ENCODE data around the gene NDUFA7. TPM values are rescaled to one million over a fixed set of nuclear protein-coding genes. Genes with fewer than 3 reads are reported as not detected.
"Not testable (repeated sequence)": the region's sequence is repeated elsewhere in the genome, so short reads cannot be mapped to it uniquely, and the experiment has no call there.

Gene NDUFA7
- total and polyA plus RNA-seq, 4 donors: 22.3 to 92.6 (median 58.3) TPM

DNA sequence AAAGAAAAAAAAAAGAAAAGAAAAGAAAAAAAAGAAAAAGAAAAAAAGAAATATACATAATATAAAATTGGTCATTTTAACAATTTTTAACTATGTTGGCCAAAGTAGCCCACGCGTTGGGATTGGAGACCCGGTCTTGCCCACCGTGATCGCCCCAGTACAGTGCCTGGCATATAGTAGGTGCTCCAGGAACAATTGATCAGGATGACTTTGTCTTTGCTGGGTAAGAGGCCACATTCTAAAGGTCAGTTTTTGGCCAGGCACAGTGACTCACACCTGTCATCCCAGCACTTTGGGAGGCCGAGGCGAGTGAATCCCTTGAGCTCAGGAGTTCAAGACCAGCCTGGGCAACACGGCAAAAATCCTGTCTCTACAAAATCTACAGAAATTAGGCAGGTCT, 39.0 kb upstream of the NDUFA7 start:
- Histone ChIP-seq H3K27ac (ENCODE audit: low read depth, low read length) (no peak overlapping the region), H3K9me3 (ENCODE audit: control insufficient read depth, insufficient read depth, low read length) (no peaks in the 10 kb centered on the region), H3K4me1 (ENCODE audit: control insufficient read depth, insufficient read depth, low read length) (peaks cover 31% of the 10 kb centered on the region), H3K27me3 (ENCODE audit: control insufficient read depth, insufficient read depth, low read length) (peaks cover 17% of the 10 kb centered on the region), H3K36me3 (ENCODE audit: control insufficient read depth, insufficient read depth, low read length) (no peaks in the 10 kb centered on the region), H3K4me3 (ENCODE audit: low read depth, low read length) (no peak overlapping the region)
- 85% methylated on average over 8 of the region's 8 CpGs for WGBS (ENCODE audit: insufficient coverage)
- DNase-seq (ENCODE audit: low read depth in 4 of 6, low spot score in 6 of 6): no peak

DNA sequence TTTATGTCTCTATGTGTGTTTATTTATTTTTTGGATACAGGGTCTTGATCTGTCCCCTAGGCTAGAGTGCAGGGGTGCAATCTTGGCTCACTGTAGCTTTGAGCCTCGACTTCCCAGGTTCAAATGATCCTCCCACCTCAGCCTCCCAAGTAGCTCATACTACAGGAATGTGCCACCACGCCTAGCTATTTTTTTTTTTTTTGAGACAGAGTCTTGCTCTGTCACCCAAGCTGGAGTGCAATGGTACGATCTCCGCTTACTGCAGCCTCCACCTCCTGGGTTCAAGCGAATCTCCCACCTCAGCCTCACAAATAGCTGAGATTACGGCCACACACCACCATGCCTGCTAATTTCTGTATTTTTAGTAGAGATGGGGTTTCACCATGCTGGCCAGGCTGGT, 37.8 kb upstream of the NDUFA7 start:
- no peaks in the 10 kb centered on the region for H3K36me3 ChIP-seq (ENCODE audit: control insufficient read depth, insufficient read depth, low read length)
- DNase-seq (ENCODE audit: low read depth in 4 of 6, low spot score in 6 of 6): no peak
- no peak overlapping the region for H3K27ac ChIP-seq (ENCODE audit: low read depth, low read length)
- H3K27me3 ChIP-seq (ENCODE audit: control insufficient read depth, insufficient read depth, low read length): peaks cover 9% of the 10 kb centered on the region
- WGBS (ENCODE audit: insufficient coverage): 79% methylated on average over 3 of the region's 6 CpGs
- no peak overlapping the region for H3K4me3 ChIP-seq (ENCODE audit: low read depth, low read length)
- peaks cover 25% of the 10 kb centered on the region for H3K4me1 ChIP-seq (ENCODE audit: control insufficient read depth, insufficient read depth, low read length)
- H3K9me3 ChIP-seq (ENCODE audit: control insufficient read depth, insufficient read depth, low read length): no peaks in the 10 kb centered on the region

DNA sequence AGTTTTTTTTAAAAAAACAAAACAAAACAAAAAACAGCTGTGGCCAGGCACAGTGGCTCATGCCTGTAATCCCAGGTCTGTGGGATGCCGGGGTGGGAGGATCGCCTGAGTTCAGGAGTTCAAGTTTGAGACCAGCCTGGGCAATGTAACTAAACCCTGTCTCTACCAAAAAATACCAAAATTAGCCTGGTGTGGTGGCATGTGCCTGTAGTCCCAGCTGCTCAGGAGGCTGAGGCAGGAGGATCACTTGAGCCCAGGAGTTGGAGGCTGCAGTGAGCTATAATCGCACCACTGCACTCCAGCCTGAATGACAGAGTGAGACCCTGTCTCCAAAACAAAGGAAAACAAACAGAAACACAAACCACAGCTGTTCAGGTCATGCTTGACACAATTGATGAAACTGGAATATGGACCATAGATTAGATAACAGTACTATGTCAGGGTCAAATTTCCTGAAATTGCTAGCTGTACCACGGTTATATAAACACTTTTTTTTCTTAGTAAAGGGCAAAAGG, 35.9 kb upstream of the NDUFA7 start:
- Histone ChIP-seq H3K27me3 (ENCODE audit: control insufficient read depth, insufficient read depth, low read length) (no peaks in the 10 kb centered on the region), H3K9me3 (ENCODE audit: control insufficient read depth, insufficient read depth, low read length) (no peaks in the 10 kb centered on the region), H3K4me3 (ENCODE audit: low read depth, low read length) (no peak overlapping the region), H3K27ac (ENCODE audit: low read depth, low read length) (no peak overlapping the region), H3K4me1 (ENCODE audit: control insufficient read depth, insufficient read depth, low read length) (peaks cover 25% of the 10 kb centered on the region), H3K36me3 (ENCODE audit: control insufficient read depth, insufficient read depth, low read length) (no peaks in the 10 kb centered on the region)
- DNase-seq (ENCODE audit: low read depth in 4 of 6, low spot score in 6 of 6): no peak
- 100% methylated on average over 2 of the region's 4 CpGs for WGBS (ENCODE audit: insufficient coverage)

DNA sequence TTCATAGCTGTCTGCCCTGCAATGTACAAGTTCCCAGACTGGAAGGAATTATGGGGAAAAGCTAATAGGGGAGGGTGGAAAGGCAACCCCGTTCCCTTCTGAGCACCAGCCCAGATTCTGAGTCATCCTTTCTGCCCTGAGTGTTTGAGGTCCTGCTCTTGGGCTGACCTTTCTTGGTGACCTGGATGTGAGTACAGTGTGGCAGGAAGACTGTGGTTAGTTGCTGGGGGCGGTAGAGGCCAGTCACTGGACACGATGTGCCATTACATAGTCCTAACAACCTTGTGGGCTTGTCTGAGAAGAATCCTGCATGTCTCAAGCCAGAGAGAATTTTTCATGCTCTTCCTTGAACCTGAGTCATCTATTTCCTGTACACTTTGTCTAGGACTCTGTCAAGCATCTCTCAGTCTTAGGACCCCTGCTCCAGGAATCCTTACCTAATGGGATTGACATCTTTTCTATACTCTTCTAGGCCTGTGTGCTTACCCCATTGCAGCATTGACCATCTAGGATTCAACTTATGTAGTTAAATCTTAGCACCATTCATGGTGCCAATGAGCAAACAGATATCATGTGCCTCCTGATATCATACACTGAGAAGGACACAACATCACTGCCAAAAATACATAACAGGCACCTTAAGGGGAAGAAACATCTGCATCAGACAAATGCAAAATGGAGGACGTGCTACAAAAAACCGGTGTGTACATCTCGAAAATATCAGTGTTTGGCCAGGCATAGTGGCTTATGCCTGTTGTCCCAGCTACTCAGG, 34.6 kb upstream of the NDUFA7 start:
- H3K4me3 ChIP-seq (ENCODE audit: low read depth, low read length): no peak overlapping the region
- DNase-seq (ENCODE audit: low read depth in 4 of 6, low spot score in 6 of 6): no peak
- 91% methylated on average over 6 of the region's 6 CpGs for WGBS (ENCODE audit: insufficient coverage)
- H3K36me3 ChIP-seq (ENCODE audit: control insufficient read depth, insufficient read depth, low read length): no peaks in the 10 kb centered on the region
- H3K27me3 ChIP-seq (ENCODE audit: control insufficient read depth, insufficient read depth, low read length): no peaks in the 10 kb centered on the region
- no peaks in the 10 kb centered on the region for H3K9me3 ChIP-seq (ENCODE audit: control insufficient read depth, insufficient read depth, low read length)
- H3K4me1 ChIP-seq (ENCODE audit: control insufficient read depth, insufficient read depth, low read length): peaks cover 25% of the 10 kb centered on the region
- no peak overlapping the region for H3K27ac ChIP-seq (ENCODE audit: low read depth, low read length)

DNA sequence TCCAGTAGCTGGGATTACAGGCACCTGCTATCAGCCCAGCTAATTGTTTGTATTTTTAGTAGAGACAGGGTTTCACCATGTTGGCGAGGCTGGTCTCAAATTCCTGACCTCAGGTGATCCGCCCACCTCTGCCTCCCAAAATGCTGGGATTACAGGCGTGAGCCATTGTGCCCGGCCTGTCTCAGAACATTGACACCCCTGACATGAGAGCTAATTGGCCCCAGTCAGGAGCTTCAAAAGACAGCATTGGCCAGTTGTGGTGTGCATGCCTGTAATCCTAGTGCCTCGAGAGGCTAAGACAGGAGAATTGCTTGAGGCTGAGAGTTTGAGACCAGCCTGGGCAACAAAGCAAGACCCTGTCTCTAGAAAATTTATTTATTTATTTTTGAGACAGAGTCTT, 31.7 kb upstream of the NDUFA7 start:
- H3K9me3 ChIP-seq (ENCODE audit: control insufficient read depth, insufficient read depth, low read length); H3K27ac ChIP-seq (ENCODE audit: low read depth, low read length); DNase-seq (ENCODE audit: low read depth in 4 of 6, low spot score in 6 of 6); H3K36me3 ChIP-seq (ENCODE audit: control insufficient read depth, insufficient read depth, low read length); H3K4me3 ChIP-seq (ENCODE audit: low read depth, low read length); H3K27me3 ChIP-seq (ENCODE audit: control insufficient read depth, insufficient read depth, low read length): not testable (repeated sequence)
- WGBS (ENCODE audit: insufficient coverage): 44% methylated on average over 5 of the region's 5 CpGs
- H3K4me1 ChIP-seq (ENCODE audit: control insufficient read depth, insufficient read depth, low read length): peaks cover 25% of the 10 kb centered on the region

DNA sequence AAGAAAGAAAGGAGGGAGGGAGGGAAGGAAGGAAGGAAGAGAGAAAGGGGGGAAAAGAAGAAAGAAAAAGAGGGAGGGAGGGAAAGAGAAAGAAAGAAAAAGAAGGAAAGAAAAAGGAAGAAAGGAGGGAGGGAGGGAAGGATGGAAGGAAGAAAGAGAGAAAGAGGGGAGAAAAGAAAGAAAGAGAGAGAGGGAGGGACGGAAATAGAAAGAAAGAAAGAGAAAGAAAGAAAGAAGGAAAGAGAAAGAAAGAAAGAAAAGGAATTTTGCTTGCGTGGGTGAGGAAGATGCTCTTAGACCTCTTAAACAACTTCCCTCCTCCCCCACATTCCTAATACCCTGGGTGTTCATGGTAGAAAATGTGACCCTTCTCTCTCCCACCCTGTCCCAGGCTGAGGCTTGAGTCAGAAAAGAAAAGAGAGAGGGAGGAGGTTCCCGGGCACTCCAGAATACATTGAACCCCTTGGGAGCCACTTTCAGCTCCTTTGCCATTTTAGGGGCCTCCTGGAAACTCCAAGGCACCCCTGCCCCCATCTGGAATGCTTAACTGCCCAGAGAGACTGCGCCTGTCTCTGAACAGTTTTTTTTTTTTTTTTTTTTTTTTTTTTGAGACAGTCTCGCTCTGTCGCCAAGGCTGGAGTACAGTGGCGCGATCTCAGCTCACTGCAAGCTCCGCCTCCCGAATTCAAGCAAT, 31.1 kb upstream of the NDUFA7 start:
- no peaks in the 10 kb centered on the region for H3K9me3 ChIP-seq (ENCODE audit: control insufficient read depth, insufficient read depth, low read length)
- no peak overlapping the region for H3K4me3 ChIP-seq (ENCODE audit: low read depth, low read length)
- peaks cover 25% of the 10 kb centered on the region for H3K4me1 ChIP-seq (ENCODE audit: control insufficient read depth, insufficient read depth, low read length)
- H3K27ac ChIP-seq (ENCODE audit: low read depth, low read length): peak overlapping the region; percentile 65
- no peaks in the 10 kb centered on the region for H3K27me3 ChIP-seq (ENCODE audit: control insufficient read depth, insufficient read depth, low read length)
- 40% methylated on average over 1 of the region's 10 CpGs for WGBS (ENCODE audit: insufficient coverage)
- no peaks in the 10 kb centered on the region for H3K36me3 ChIP-seq (ENCODE audit: control insufficient read depth, insufficient read depth, low read length)
- peak in 2 of 6 donors; percentile 36 to 51 for DNase-seq (ENCODE audit: low read depth in 4 of 6, low spot score in 6 of 6)

DNA sequence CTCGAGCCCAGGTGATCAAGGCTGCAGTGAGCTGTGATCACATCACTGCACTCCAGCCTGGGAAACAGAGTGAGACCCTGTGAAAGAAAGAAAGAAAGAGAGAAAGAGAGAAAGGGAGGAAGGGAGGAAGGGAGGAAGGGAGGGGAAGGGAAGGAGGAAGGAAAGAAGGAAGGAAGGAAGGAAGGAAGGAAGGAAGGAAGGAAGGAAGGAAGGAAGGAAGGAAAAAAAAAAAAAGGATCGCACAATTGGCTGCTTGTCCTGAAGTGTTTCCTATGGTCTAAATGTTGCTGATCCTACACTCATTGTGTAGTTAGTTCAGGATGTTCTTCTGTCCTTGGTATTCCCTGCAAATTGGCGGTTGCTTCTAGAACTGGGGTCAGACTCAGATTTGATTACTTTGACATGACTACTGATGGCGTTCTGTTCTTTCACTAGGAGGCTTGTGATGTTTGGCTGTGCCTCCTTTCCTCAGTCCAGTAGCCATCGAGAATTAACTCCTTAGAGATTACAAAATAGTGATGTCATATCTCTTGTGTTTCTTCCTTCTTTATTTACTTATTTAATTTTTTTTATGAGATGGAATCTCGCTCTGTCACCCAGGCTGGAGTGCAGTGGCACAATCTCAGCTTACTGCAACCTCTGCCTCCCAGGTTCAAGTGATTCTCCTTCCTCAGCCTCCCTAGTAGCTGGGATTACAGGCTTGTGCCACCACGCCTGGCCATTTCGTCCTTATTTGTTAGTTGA, 28.6 kb upstream of the NDUFA7 start:
- H3K36me3 ChIP-seq (ENCODE audit: control insufficient read depth, insufficient read depth, low read length); H3K27me3 ChIP-seq (ENCODE audit: control insufficient read depth, insufficient read depth, low read length); H3K9me3 ChIP-seq (ENCODE audit: control insufficient read depth, insufficient read depth, low read length); H3K4me3 ChIP-seq (ENCODE audit: low read depth, low read length); H3K27ac ChIP-seq (ENCODE audit: low read depth, low read length); DNase-seq (ENCODE audit: low read depth in 4 of 6, low spot score in 6 of 6): not testable (repeated sequence)
- 71% methylated on average over 4 of the region's 8 CpGs for WGBS (ENCODE audit: insufficient coverage)
- H3K4me1 ChIP-seq (ENCODE audit: control insufficient read depth, insufficient read depth, low read length): peaks cover 25% of the 10 kb centered on the region

DNA sequence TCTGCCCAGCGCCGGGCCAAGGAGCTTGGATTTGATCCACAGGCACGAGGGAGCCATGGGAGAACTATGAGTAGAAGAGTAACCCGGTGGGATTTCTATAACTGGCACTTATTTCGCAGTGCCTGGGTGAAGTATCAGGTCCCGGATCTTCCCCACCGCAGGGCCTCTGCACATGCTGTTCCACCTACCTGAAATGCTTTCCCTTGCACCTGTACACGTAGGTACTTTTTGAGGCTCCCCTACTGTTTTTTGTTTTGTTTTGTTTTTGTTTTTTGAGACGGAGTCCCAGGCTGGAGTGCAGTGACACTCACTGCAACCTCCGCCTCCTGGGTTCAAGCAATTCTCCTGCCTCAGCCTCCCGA, 22.3 kb upstream of the NDUFA7 start:
- WGBS (ENCODE audit: insufficient coverage): 4% methylated on average over 4 of the region's 11 CpGs
- H3K9me3 ChIP-seq (ENCODE audit: control insufficient read depth, insufficient read depth, low read length): no peaks in the 10 kb centered on the region
- no peaks in the 10 kb centered on the region for H3K36me3 ChIP-seq (ENCODE audit: control insufficient read depth, insufficient read depth, low read length)
- no peak overlapping the region for H3K27ac ChIP-seq (ENCODE audit: low read depth, low read length)
- H3K4me3 ChIP-seq (ENCODE audit: low read depth, low read length): peak overlapping the region; percentile 55
- H3K27me3 ChIP-seq (ENCODE audit: control insufficient read depth, insufficient read depth, low read length): peaks cover 25% of the 10 kb centered on the region
- H3K4me1 ChIP-seq (ENCODE audit: control insufficient read depth, insufficient read depth, low read length): peaks cover 14% of the 10 kb centered on the region
- DNase-seq (ENCODE audit: low read depth in 4 of 6, low spot score in 6 of 6): no peak

DNA sequence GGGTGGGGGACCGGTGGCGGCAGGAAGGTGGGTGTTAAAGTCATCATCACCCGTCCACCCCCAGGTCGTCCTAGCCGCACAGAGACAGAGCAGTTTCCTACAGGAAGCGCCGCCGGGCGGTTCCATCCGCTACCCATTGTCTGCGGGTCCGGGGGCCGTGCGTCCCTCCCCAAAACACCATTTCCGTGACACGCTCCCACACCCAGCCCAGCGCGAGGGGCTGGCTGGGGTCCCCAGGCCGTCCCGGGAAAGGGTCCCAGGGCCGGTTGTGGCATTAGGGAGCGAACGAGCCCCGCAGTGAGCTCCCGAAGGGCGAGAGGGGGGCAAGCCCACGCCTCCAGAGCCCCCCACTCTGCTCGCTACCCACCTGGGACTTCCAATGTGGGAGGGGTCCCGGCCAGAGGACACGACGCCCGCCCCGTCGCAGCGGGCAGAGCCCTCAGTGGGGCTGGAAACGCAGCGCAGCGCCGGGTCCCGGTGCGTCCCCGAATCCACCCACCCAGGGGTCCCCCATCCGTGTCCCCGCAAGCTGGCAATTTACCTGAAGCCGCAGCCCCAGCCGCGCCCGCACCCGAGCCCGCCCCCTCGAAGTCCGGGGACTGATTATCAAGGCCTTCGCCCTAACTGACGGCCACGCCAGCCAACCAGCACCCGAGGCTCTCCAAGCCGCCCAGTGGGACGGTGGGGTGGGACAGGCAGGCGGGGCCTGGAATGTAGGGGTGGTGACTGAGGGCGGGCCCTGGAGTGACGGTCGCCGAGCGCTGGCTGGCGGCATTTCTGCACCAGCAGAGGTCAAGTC, 21.7 kb upstream of the NDUFA7 start, which contains the start of gene KANK3:
Gene KANK3, minus strand, starts transcription at position 579 of the 799 bp plus-strand sequence. CDS start 5,434 bp downstream, outside the sequence.
- Histone ChIP-seq H3K4me3 (ENCODE audit: low read depth, low read length) (peak within 1 kb of the TSS; percentile 55), H3K36me3 (ENCODE audit: control insufficient read depth, insufficient read depth, low read length) (no peaks in the 10 kb centered on the region), H3K9me3 (ENCODE audit: control insufficient read depth, insufficient read depth, low read length) (no peaks in the 10 kb centered on the region), H3K27ac (ENCODE audit: low read depth, low read length) (peak within 1 kb of the TSS; percentile 67), H3K27me3 (ENCODE audit: control insufficient read depth, insufficient read depth, low read length) (peaks cover 28% of the 10 kb centered on the region), H3K4me1 (ENCODE audit: control insufficient read depth, insufficient read depth, low read length) (peaks cover 14% of the 10 kb centered on the region)
- WGBS (ENCODE audit: insufficient coverage): 4% methylated on average over 62 of the region's 65 CpGs
- peak in 3 of 6 donors; percentile 65 to 92 (median 77) for DNase-seq (ENCODE audit: low read depth in 4 of 6, low spot score in 6 of 6)

Measured in spinal cord (tissue), 10 donors.